Putamen (tissue), 1 donor: ENCODE data around the gene MTX3.

ENCODE experiments used
- DNase-seq: peaks from one replicate; pipeline ENCODE4 v3.0.0-alpha.2; 2016; ENCODE audit warnings: low spot score

The MTX3 gene

DNA sequence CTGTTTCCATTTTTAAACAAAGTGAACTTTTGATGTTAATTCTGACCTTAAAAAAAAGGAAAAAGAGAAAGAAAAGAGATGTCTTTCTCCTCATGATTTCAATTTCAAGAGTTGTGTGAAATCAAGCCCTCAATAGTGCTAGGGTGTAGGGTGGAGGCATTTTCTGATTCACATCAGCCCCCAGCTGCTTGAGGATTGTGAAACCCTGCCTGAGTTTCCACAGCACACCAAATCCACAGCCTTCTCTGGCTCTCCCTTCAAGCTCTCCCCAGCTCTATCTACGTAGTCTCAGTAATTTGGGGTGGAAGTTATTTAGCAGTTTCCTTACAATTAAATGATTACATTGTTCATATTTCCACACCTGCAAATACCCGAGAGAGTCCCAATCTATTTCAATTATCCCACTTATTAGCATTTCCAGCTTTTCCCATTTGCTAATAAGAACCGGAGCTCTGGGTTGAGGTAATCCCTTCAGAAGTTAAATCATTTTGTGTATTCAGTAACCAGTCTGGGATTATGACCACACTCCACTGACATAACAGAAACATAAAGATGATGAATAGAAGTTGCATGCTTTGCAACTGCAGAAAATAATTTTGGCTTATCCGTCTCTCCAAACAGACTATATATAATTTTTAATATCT lies 54.9 kb downstream of the MTX3 start:
- DNase-seq, result peak; percentile 59

DNA sequence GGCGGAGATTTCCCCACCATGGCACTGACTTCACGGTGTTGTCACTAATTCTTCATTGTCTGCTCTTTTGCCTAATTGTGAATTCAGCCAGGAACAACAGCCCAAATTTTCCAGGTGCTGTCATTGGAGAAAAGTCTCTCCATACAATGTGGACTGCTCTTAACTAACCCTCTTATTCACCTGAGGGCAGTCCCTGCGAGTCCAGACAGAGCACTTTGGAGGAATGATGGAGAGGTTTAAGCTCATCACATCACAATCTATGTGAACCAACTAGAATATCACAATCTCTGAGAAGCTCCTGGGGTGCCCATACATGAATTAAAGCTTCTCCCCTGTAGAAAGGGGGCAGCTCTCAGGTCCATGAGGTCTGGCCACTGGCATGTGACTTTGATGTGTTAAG lies 56.4 kb downstream of the MTX3 start:
- no peak for DNase-seq

DNA sequence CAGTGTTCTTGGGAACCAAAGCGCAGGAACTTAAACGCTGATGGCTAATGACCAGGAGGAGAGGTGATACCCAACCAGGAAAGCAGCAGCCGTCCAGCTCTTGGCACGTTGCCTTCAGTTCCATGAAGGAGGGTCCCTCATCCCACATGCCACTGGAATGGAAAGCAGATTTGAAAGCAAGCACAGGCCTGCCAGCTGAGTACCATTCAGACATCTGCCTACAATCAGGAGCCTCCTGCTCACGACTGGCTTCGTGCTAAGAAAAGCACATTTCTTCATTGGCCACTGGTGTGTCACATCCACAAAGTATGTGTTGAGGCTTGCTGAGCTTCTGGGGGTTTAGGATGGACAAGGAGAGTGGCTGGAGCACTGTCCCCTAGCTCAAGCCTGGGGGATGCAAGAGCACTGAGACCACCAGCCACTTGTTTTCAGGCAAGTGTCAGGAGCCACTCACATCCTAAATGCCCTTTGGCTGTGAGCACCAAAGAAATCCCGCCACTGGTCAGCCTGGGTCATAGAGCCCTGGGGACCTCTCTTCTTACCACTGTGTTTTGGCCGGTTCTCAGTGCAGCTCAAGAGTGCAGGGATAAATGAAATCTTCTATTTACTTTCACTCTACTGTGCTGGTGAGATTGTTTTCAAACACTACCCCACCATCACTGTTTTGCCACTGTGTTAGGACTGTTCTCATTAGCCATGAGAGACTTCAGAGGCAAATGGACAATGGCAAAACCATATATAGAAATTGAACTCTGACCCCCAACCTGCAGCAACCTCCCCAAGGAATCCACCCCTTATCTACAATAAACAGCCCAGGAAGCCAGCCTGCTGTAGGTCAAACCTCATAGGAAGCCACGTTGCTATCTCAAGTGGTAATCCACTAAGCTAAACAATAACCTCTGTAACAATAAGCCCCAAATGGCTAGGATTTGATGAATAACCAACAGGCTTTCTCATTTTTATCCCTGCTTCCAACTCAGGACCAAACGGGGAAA lies 58.3 kb downstream of the MTX3 start:
- DNase-seq, result no peak

DNA sequence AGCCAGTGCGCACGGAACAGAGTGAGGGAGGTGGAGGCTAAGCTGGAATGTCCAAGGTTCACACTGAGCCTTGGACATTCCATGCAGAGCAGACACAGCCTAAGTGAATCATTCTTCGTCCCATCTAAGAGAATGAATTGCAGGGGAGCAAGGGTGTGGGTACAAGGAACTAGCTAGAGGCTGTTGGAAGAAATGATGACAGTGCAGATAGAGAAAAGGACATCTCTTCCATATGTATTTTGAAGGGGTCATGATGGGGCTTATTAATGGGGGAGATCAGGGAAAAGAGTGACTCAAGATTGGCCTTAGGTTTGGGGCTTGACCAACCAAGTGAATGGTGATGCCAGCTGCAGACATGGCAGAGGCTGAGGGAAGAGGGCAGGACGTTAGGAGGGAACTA lies 59.2 kb downstream of the MTX3 start:
- DNase-seq, result no peak

DNA sequence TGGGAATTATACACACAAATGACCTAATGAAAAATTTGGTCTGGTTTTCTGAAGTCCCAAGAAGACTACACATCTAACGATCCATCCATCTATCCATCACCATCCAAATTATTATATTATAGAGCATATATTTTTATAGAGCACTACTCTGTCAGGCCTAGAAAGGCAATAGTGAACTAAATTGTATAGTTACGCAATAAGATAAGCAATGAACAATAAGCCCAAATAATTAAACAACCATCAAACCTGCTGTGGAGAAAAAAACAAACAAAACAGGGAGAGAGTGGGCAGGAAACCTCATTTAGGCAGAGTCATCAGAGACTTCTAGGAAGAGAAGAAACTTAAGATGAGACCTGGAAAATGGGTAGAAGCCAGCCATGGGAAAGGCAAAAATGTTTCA lies 59.7 kb downstream of the MTX3 start:
- DNase-seq, result no peak

DNA sequence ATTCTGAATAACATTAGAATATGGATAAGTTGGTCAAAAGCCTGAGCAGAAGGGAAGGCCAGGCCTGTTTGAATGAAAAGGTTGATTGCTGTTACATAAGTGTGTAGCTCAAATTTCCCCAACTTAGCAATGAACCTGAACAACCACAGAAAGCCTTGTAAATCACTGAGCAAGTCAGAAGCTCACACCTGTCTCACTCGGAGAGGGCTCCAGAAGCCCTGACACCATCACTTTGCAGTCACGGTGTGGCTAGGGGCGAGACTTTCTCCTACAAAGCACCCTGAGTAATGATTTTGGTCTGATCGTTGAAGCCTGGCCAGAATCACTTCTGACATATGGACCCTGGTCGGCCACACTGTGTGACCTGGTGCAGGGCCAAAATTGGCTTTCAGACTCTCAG lies 62.0 kb downstream of the MTX3 start:
- no peak for DNase-seq
